Adrenal gland (tissue), 12 donors: ENCODE measurements around the gene ELOVL7. TPM values are rescaled to one million over a fixed set of nuclear protein-coding genes. Genes with fewer than 3 reads are reported as not detected.
"Not testable (repeated sequence)": the region's sequence is repeated elsewhere in the genome, so short reads cannot be mapped to it uniquely, and the experiment has no call there.

Experiments
- DNase-seq, 7 donors: peaks; one replicate each; pipeline ENCODE4 v3.0.0-alpha.2; 2019 to 2020
- H3K27ac ChIP-seq, 5 donors: fragments of 200-600 bp; sonication (generic) in 4 of 5; 1 replicate in 3 of 5; 2 replicates in 2 of 5; pipeline versions ENCODE4 v1.5.1 to v1.8.0; 2016 to 2020; ENCODE audit warnings: mild to moderate bottlenecking in 1 of 5
- H3K27me3 ChIP-seq: fragments of 200-600 bp; 2 replicates; pipeline ENCODE4 v1.8.0; 2021
- H3K36me3 ChIP-seq, 2 donors: fragments of 200-600 bp; replicated peaks in 1 of 2; 1 replicate in 1 of 2; 2 replicates in 1 of 2; pipeline versions ENCODE4 v1.5.1 to v1.8.0; 2018 to 2022
- H3K4me1 ChIP-seq, 2 donors: fragments of 200-600 bp; replicated peaks in 1 of 2; 1 replicate in 1 of 2; 2 replicates in 1 of 2; pipeline versions ENCODE4 v1.5.1 to v1.8.0; 2018 to 2021
- H3K4me3 ChIP-seq, 4 donors: fragments of 200-600 bp; sonication (generic) in 3 of 4; one replicate each; pipeline ENCODE4 v1.5.1; 2016 to 2018
- H3K9me3 ChIP-seq, 3 donors: fragments of 200-600 bp; sonication (generic) in 1 of 3; replicated peaks in 1 of 3; 1 replicate in 2 of 3; 2 replicates in 1 of 3; pipeline versions ENCODE4 v1.5.1 to v1.8.0; 2016 to 2021
- CTCF ChIP-seq, 6 experiments: fragments of 450-650 bp in 4 of 6; fragments of 200-600 bp in 2 of 6; sonication (generic) in 1 of 6; IDR thresholded peaks; 1 replicate in 5 of 6; 2 replicates in 1 of 6; pipeline versions ENCODE4 v1.5.1 to v1.8.0; 2016 to 2021; ENCODE audit warnings: antibody characterized with exemption in 6 of 6, mild to moderate bottlenecking in 2 of 6, moderate library complexity in 1 of 6
- POLR2A ChIP-seq, 2 donors: fragments of 450-650 bp; IDR thresholded peaks; one replicate each; pipeline ENCODE4 v1.6.1; 2017; ENCODE audit warnings: antibody characterized with exemption in 2 of 2, mild to moderate bottlenecking in 2 of 2, moderate library complexity in 1 of 2
- WGBS, 4 donors: extraction: QIAGEN DNeasy Blood & Tissue Kit in 2 of 4; methylation state at CpG; one replicate each; pipeline versions ENCODE4 v1.1.5 to v1.1.7; 2013 to 2017; 5-methylcytosine and 5-hydroxymethylcytosine counted together
- intact Hi-C, 2 donors: fragments of 100-400 bp; cut with DNase I; formaldehyde crosslinking; loops; one replicate each; pipeline versions ENCODE4 v1.14.1 to v1.15.0; 2022 to 2023
- polyA plus RNA-seq, 3 donors: library from polyadenylated mRNA; stranded (reverse); fragments of 200-250 nt in 2 of 3; fragments of 350-450 nt in 1 of 3; fragmentation: Illumina TruSeq in 1 of 3; extraction: RNeasy Lipid Tissue Mini Kit (QIAGEN cat#74804) in 1 of 3; gene quantifications; one replicate each; pipeline ENCODE4 v1.2.3, GENCODE V29; 2013 to 2014
- total RNA-seq, 9 donors: library from RNA; depleted of rRNA in 4 of 9; stranded (reverse); fragments of >200 nt in 4 of 9; fragments of 120-200 nt in 1 of 9; fragmentation: NEBNext Ultra II Directional in 1 of 9; extraction: Animal tissue kit (Norgen Biotek cat#: 25700) in 1 of 9; gene quantifications; one replicate each; pipeline versions ENCODE4 v1.1.0 to v1.2.4, GENCODE V29; 2013 to 2023
- donor health status: healthy with polysubstance abuse.
- donor health status: Bipolar disorder and iron deficiency.
- donor health status: DM: yes; HTN: yes; CAD: no.
- donor health status: DM: no; HTN: no; CAD: no.
- donor health status: DM: no; HTN: no; CAD: no.
- donor health status: DM: yes; HTN: yes; CAD: no.

The ELOVL7 gene
- total and polyA plus RNA-seq, 12 donors, result 0.88 to 5.1 (median 3.0) TPM

GRCh38 chr5:60738933-60739332 lies 105.1 kb downstream of the ELOVL7 start:
- intact Hi-C loops, result no loop called here
- TF ChIP-seq CTCF (IDR thresholded peaks at IDR 0.05) (no peak), POLR2A (IDR thresholded peaks at IDR 0.05) (no peak)
- WGBS, 4 donors, result 56 to 89% (median 77%) methylated on average over 2 to 3 of the region's 3 CpGs
- no peak for DNase-seq
- H3K27ac ChIP-seq, result no peak overlapping the region
- H3K36me3 ChIP-seq, result no peaks in the 10 kb centered on the region
- H3K27me3 ChIP-seq, result no peaks in the 10 kb centered on the region
- H3K9me3 ChIP-seq, result peaks cover 0 to 10% (median 0%) of the 10 kb centered on the region in 3 donors
- H3K4me1 ChIP-seq, result no peaks in the 10 kb centered on the region
- H3K4me3 ChIP-seq, result no peak overlapping the region

- intact Hi-C loops, result no loop called here
- Histone ChIP-seq H3K4me3 (no peak overlapping the region), H3K9me3 (peaks cover 0 to 10% (median 0%) of the 10 kb centered on the region in 3 donors), H3K27me3 (no peaks in the 10 kb centered on the region), H3K4me1 (no peaks in the 10 kb centered on the region), H3K27ac (no peak overlapping the region), H3K36me3 (no peaks in the 10 kb centered on the region)
- TF ChIP-seq POLR2A (IDR thresholded peaks at IDR 0.05) (no peak), CTCF (IDR thresholded peaks at IDR 0.05) (no peak)
- WGBS, 4 donors, result 68 to 80% (median 77%) methylated on average over 4 of the region's 4 CpGs
- no peak for DNase-seq
Measured at GRCh38 chr5:60738461-60738860, 105.6 kb downstream of the ELOVL7 start.

GRCh38 chr5:60730858-60731257 lies 113.2 kb downstream of the ELOVL7 start:
- intact Hi-C loops, H3K27me3 ChIP-seq, H3K36me3 ChIP-seq, H3K4me1 ChIP-seq, H3K4me3 ChIP-seq, DNase-seq, H3K9me3 ChIP-seq, H3K27ac ChIP-seq: not testable (repeated sequence)

GRCh38 chr5:60727033-60727679 lies 116.9 kb downstream of the ELOVL7 start:
- Histone ChIP-seq H3K36me3 (no peaks in the 10 kb centered on the region), H3K4me1 (no peaks in the 10 kb centered on the region), H3K27me3 (no peaks in the 10 kb centered on the region), H3K4me3 (no peak overlapping the region), H3K27ac (no peak overlapping the region), H3K9me3 (no peaks in the 10 kb centered on the region)
- no peak for DNase-seq
- TF ChIP-seq CTCF (IDR thresholded peaks at IDR 0.05), result no peak
- TF ChIP-seq POLR2A (IDR thresholded peaks at IDR 0.05), result no peak
- intact Hi-C loops, result no loop called here
- WGBS, 4 donors, result 83 to 93% (median 85%) methylated on average over 1 of the region's 1 CpG

- no peaks in the 10 kb centered on the region for H3K36me3 ChIP-seq
- TF ChIP-seq POLR2A (IDR thresholded peaks at IDR 0.05) (no peak), CTCF (IDR thresholded peaks at IDR 0.05) (no peak)
- H3K9me3 ChIP-seq, result no peaks in the 10 kb centered on the region
- intact Hi-C loops, result no loop called here
- H3K27ac ChIP-seq, result no peak overlapping the region
- no peak for DNase-seq
- WGBS, 4 donors, result 68 to 83% (median 75%) methylated on average over 2 of the region's 2 CpGs
- no peaks in the 10 kb centered on the region for H3K4me1 ChIP-seq
- no peaks in the 10 kb centered on the region for H3K27me3 ChIP-seq
- no peak overlapping the region for H3K4me3 ChIP-seq
Measured at GRCh38 chr5:60724126-60724525, 119.9 kb downstream of the ELOVL7 start.
